Testis (tissue), 3 donors: ENCODE measurements around the gene SLC9A4. TPM values are rescaled to one million over a fixed set of nuclear protein-coding genes. Genes with fewer than 3 reads are reported as not detected.

Source experiments
- DNase-seq: peaks from one replicate; pipeline ENCODE4 v3.0.0-alpha.2; 2019
- H3K27ac ChIP-seq, 2 donors: fragments of 200-600 bp; sonication (generic); one replicate each; pipeline ENCODE4 v1.5.1; 2019
- H3K27me3 ChIP-seq: fragments of 200-600 bp; sonication (generic); one replicate; pipeline ENCODE4 v1.5.1; 2019
- H3K36me3 ChIP-seq: fragments of 200-600 bp; sonication (generic); one replicate; pipeline ENCODE4 v1.5.1; 2017; ENCODE audit warnings: low read depth; ENCODE audit errors: missing control alignments
- H3K4me1 ChIP-seq: fragments of 200-600 bp; sonication (generic); one replicate; pipeline ENCODE4 v1.5.1; 2019
- H3K4me3 ChIP-seq, 2 donors: fragments of 200-600 bp; sonication (generic); one replicate each; pipeline ENCODE4 v1.5.1; 2017 to 2019
- H3K9me3 ChIP-seq: fragments of 200-600 bp; sonication (generic); one replicate; pipeline ENCODE4 v1.5.1; 2017
- POLR2A ChIP-seq: fragments of 450-650 bp; IDR thresholded peaks from one replicate; pipeline ENCODE4 v1.6.1; 2017; ENCODE audit warnings: antibody characterized with exemption, mild to moderate bottlenecking, moderate library complexity
- WGBS, 2 donors: methylation state at CpG; one replicate each; pipeline ENCODE4 v1.1.5; 2018; 5-methylcytosine and 5-hydroxymethylcytosine counted together
- intact Hi-C: fragments of 100-400 bp; cut with DNase I; formaldehyde crosslinking; loops from one replicate; pipeline ENCODE4 v1.15.1; 2023; ENCODE audit warnings: low total_unique reads
- polyA plus RNA-seq: library from polyadenylated mRNA; stranded (reverse); fragments of 350-450 nt; fragmentation: Illumina TruSeq; extraction: RNeasy Lipid Tissue Mini Kit (QIAGEN cat#74804); gene quantifications from one replicate; pipeline ENCODE4 v1.2.3, GENCODE V29; 2014; ENCODE audit warnings: low read depth, low replicate concordance; ENCODE audit not compliant: insufficient read depth
- total RNA-seq, 2 donors: library from RNA; depleted of rRNA; stranded (reverse); fragments of >200 nt; gene quantifications; one replicate each; pipeline ENCODE4 v1.2.3, GENCODE V29; 2016
- TF ChIP-seq, protein P1 (sequence below), 3 experiments: fragments of 450-650 bp in 2 of 3; fragments of 200-600 bp in 1 of 3; sonication (generic) in 1 of 3; IDR thresholded peaks; one replicate each; pipeline ENCODE4 v1.5.1; 2016 to 2019; ENCODE audit warnings: antibody characterized with exemption in 3 of 3, mild to moderate bottlenecking in 2 of 3, moderate library complexity in 1 of 3

The SLC9A4 gene
- total and polyA plus RNA-seq, 3 donors from 2014 or later, result 0.31 to 0.81 (median 0.34) TPM

DNA sequence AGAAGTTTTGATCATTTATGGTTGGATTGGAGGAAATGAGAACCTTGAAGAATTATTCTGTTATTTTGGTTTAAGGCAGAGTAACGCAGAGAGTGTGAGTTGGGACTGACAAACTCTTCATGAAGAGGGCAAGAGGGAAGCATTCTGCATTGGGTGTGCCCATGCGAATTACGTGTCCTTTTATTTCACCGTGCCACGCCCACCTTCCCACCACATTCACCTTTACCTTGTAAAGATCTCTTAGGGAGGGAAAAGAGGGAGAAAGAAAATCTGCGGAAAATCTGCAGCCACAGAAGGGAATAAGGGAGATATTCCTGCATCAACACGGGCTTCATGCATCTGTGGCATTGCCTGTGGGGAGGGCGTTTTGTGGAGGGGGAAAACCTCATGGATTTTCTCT lies 31.8 kb downstream of the SLC9A4 start:
- whole genome bisulfite sequencing, 2 donors, result 52 to 80% methylated on average over 8 of the region's 8 CpGs
- TF ChIP-seq, protein P1, sequence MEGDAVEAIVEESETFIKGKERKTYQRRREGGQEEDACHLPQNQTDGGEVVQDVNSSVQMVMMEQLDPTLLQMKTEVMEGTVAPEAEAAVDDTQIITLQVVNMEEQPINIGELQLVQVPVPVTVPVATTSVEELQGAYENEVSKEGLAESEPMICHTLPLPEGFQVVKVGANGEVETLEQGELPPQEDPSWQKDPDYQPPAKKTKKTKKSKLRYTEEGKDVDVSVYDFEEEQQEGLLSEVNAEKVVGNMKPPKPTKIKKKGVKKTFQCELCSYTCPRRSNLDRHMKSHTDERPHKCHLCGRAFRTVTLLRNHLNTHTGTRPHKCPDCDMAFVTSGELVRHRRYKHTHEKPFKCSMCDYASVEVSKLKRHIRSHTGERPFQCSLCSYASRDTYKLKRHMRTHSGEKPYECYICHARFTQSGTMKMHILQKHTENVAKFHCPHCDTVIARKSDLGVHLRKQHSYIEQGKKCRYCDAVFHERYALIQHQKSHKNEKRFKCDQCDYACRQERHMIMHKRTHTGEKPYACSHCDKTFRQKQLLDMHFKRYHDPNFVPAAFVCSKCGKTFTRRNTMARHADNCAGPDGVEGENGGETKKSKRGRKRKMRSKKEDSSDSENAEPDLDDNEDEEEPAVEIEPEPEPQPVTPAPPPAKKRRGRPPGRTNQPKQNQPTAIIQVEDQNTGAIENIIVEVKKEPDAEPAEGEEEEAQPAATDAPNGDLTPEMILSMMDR (IDR thresholded peaks at IDR 0.05), result no peak
- TF ChIP-seq POLR2A, result no peak
- Histone ChIP-seq H3K36me3 (no peaks in the 10 kb centered on the region), H3K4me1 (no peaks in the 10 kb centered on the region), H3K27ac (no peak overlapping the region), H3K27me3 (no peaks in the 10 kb centered on the region), H3K9me3 (no peaks in the 10 kb centered on the region), H3K4me3 (no peak overlapping the region)
- no peak for DNase-seq
- intact Hi-C loops, result no loop called here

DNA sequence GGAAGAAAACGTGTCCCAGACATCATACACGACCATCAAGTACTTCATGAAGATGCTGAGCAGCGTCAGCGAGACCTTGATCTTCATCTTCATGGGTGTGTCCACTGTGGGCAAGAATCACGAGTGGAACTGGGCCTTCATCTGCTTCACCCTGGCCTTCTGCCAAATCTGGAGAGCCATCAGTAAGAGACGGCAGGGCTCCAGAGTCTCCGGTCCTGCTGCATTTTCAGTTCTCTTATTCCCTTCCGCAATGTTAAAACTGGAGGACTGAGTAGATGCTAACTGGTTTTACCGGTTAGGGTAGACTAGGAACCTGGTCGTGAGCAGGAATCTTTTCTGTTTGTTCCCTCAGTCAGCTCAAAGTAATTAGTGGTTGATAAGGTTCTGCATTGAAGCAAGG lies 32.3 kb downstream of the SLC9A4 start:
- Histone ChIP-seq H3K4me1 (no peaks in the 10 kb centered on the region), H3K4me3 (no peak overlapping the region), H3K36me3 (no peaks in the 10 kb centered on the region), H3K9me3 (no peaks in the 10 kb centered on the region), H3K27me3 (no peaks in the 10 kb centered on the region), H3K27ac (no peak overlapping the region)
- 41 to 64% methylated on average over 10 of the region's 10 CpGs for whole genome bisulfite sequencing, 2 donors
- no peak for DNase-seq
- TF ChIP-seq, protein P1 (IDR thresholded peaks at IDR 0.05), result no peak
- TF ChIP-seq POLR2A, result no peak
- intact Hi-C loops, result no loop called here

DNA sequence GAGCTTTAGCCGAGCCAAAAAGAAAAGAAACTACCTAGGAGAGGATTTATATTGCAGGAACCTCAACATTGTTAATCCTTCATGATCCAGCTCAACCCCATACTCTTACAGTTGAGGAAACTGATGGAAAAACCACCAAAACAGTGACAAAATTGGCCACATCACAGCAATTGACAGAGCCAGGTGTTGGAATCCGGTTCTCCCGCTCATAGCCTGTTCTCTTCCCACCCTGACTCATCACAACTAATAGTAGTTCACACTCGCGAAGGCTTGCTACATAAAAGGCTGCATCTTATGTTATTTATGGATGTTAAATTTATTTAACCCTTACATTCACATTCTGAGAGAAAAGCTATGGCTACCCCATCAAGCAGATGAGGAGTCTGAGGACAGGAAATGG lies 33.7 kb downstream of the SLC9A4 start:
- H3K36me3 ChIP-seq, result no peaks in the 10 kb centered on the region
- intact Hi-C loops, result no loop called here
- no peak for DNase-seq
- 74 to 88% methylated on average over 5 of the region's 5 CpGs for WGBS, 2 donors
- no peaks in the 10 kb centered on the region for H3K27me3 ChIP-seq
- H3K4me1 ChIP-seq, result no peaks in the 10 kb centered on the region
- no peak overlapping the region for H3K4me3 ChIP-seq
- no peak for TF ChIP-seq POLR2A
- TF ChIP-seq, protein P1 (IDR thresholded peaks at IDR 0.05), result no peak
- H3K9me3 ChIP-seq, result no peaks in the 10 kb centered on the region
- no peak overlapping the region for H3K27ac ChIP-seq

DNA sequence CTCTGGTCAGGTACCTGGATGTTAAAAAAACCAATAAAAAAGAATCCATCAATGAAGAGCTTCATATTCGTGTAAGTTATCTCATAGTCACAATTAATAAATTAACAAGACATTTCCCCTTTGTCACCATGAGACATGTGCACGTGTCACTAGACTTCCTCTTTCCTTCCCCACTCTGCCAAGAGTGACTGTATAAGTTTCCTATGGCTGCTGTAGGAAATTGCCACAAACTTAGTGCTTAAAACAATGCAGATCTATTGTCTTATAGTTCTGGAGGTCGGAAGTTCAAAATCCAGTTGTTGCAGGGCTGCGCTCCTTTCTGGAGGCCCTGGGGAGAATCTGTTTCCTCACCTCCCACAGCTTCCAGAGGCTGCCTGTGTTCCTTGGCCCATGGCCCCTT lies 35.8 kb downstream of the SLC9A4 start:
- Histone ChIP-seq H3K27me3 (no peaks in the 10 kb centered on the region), H3K4me1 (no peaks in the 10 kb centered on the region), H3K4me3 (no peak overlapping the region), H3K9me3 (no peaks in the 10 kb centered on the region), H3K36me3 (no peaks in the 10 kb centered on the region), H3K27ac (no peak overlapping the region)
- TF ChIP-seq, protein P1 (IDR thresholded peaks at IDR 0.05), result no peak
- no peak for TF ChIP-seq POLR2A
- 57 to 62% methylated on average over 4 of the region's 4 CpGs for WGBS, 2 donors
- no peak for DNase-seq
- intact Hi-C loops, result no loop called here

DNA sequence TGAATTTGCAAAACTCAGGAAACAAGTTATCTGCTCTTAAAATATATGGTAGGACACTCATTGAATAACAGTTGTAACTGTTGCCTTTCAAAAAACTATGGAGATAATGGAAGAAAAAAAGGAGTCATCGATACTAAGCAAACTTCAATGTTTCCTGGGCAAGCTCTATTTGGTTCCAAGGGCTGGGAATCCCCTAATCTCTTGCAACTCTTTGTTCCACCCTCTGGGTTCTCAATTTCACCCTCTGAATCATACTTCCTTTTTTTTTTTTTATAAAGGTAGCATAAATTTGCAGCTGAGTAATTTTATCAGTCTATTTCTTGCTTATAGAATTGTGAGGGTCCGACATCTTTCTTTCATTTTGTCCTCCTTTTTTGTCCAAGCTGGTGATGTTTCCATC lies 36.7 kb downstream of the SLC9A4 start:
- Histone ChIP-seq H3K36me3 (no peaks in the 10 kb centered on the region), H3K9me3 (no peaks in the 10 kb centered on the region), H3K4me1 (no peaks in the 10 kb centered on the region), H3K4me3 (no peak overlapping the region), H3K27ac (no peak overlapping the region), H3K27me3 (no peaks in the 10 kb centered on the region)
- TF ChIP-seq POLR2A, result no peak
- TF ChIP-seq, protein P1 (IDR thresholded peaks at IDR 0.05), result no peak
- no peak for DNase-seq
- intact Hi-C loops, result no loop called here
- WGBS, 2 donors, result 72 to 85% methylated on average over 2 of the region's 2 CpGs
